ENCODE results near the gene RASGEF1B. TPM values are rescaled to one million over a fixed set of nuclear protein-coding genes. Genes with fewer than 3 reads are reported as not detected.

Gene RASGEF1B
- total RNA-seq, 1 experiment from 2014 or later = 8.1 TPM

DNA sequence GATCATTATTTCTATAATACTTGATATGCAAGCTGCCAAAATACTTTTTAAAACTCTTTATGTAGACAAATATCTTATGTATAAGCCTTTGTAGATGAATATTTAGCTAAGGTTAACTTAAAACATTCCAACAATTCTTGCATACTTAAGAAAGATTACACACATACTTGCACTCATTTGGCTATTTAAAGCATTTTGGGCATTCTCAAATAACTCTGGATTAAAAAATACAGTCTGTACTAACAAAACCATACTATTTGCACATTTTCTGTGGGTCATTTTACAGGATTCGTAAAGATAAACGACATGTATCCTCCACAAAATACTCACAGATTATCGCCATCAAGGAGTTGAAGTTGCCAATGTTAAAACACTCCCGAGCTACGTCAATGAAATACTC, 26.5 kb downstream of the RASGEF1B start:
- ChIA-PET CTCF (no interaction called here), POLR2A (ENCODE audit: low non-redundant PET) (no interaction called here)
- DNase-seq (ENCODE audit: low spot score) = no peak

DNA sequence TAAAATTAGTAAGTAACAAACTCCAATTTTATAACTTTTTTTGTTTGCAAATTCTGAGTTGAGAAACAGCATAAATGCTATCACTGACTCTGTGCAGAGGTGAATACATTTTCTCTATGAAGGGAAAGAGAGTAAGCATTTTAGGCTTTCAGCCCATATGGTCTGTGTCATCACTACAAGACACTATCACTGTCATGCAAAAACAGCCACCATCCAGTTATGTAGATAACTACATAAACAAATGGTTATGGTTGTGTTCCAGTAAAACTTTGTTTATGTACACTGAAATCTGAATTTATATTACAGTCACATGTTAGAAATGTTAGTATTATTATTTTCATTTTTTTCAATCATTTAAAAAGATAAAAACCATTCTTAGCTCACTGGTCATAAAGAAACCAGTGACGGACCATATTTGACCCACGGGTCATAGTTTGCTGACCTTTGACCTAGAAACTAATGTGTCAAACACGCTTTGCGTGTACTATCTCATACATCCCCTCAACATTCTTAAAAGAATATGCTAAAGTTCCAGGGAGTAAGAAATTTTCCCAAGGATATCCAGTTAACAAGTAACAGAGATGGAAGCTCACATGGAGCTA, 29.1 kb downstream of the RASGEF1B start:
- CTCF ChIA-PET = no interaction called here
- no TSS peak for BruUV-seq (replicated peaks)
- POLR2A ChIA-PET (ENCODE audit: low non-redundant PET) = no interaction called here
- Histone ChIP-seq H3K27ac (ENCODE audit: low read depth, low read length, poor library complexity, severe bottlenecking) (no peak overlapping the region), H3K4me3 (ENCODE audit: low read depth, low read length, poor library complexity, severe bottlenecking) (no peak overlapping the region), H3K27me3 (replicated peaks; ENCODE audit: insufficient read depth, low read depth, low read length, poor library complexity) (no peaks in the 10 kb centered on the region), H3K4me1 (ENCODE audit: insufficient read depth, low read length, poor library complexity, severe bottlenecking) (no peaks in the 10 kb centered on the region), H3K36me3 (ENCODE audit: insufficient read depth, low read length, poor library complexity, severe bottlenecking) (peaks cover 6% of the 10 kb centered on the region), H3K9me3 (ENCODE audit: low read depth, low read length, poor library complexity, severe bottlenecking) (no peaks in the 10 kb centered on the region)
- DNase-seq (ENCODE audit: low spot score) = no peak
- intact Hi-C loops (cut with micrococcal nuclease; ENCODE audit: unreplicated experiment) = no loop called here
- TF ChIP-seq, protein P1, sequence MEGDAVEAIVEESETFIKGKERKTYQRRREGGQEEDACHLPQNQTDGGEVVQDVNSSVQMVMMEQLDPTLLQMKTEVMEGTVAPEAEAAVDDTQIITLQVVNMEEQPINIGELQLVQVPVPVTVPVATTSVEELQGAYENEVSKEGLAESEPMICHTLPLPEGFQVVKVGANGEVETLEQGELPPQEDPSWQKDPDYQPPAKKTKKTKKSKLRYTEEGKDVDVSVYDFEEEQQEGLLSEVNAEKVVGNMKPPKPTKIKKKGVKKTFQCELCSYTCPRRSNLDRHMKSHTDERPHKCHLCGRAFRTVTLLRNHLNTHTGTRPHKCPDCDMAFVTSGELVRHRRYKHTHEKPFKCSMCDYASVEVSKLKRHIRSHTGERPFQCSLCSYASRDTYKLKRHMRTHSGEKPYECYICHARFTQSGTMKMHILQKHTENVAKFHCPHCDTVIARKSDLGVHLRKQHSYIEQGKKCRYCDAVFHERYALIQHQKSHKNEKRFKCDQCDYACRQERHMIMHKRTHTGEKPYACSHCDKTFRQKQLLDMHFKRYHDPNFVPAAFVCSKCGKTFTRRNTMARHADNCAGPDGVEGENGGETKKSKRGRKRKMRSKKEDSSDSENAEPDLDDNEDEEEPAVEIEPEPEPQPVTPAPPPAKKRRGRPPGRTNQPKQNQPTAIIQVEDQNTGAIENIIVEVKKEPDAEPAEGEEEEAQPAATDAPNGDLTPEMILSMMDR (conservative IDR thresholded peaks at IDR 0.05; ENCODE audit: low read depth, low read length) = no peak
- TF ChIP-seq EZH2 (IDR thresholded peaks at IDR 0.05; ENCODE audit: borderline replicate concordance, low read depth, low read length, poor library complexity, severe bottlenecking) = no peak

More for the DNA sequence above, 26.5 kb downstream of the RASGEF1B start:
- no TSS peak for BruUV-seq (replicated peaks)
- no peaks in the 10 kb centered on the region for H3K27me3 ChIP-seq (replicated peaks; ENCODE audit: insufficient read depth, low read depth, low read length, poor library complexity)
- no peaks in the 10 kb centered on the region for H3K4me1 ChIP-seq (ENCODE audit: insufficient read depth, low read length, poor library complexity, severe bottlenecking)
- intact Hi-C loops (cut with micrococcal nuclease; ENCODE audit: unreplicated experiment) = no loop called here
- no peak overlapping the region for H3K27ac ChIP-seq (ENCODE audit: low read depth, low read length, poor library complexity, severe bottlenecking)
- peaks cover 6% of the 10 kb centered on the region for H3K36me3 ChIP-seq (ENCODE audit: insufficient read depth, low read length, poor library complexity, severe bottlenecking)
- no peak overlapping the region for H3K4me3 ChIP-seq (ENCODE audit: low read depth, low read length, poor library complexity, severe bottlenecking)
- no peaks in the 10 kb centered on the region for H3K9me3 ChIP-seq (ENCODE audit: low read depth, low read length, poor library complexity, severe bottlenecking)
- no peak for TF ChIP-seq EZH2 (IDR thresholded peaks at IDR 0.05; ENCODE audit: borderline replicate concordance, low read depth, low read length, poor library complexity, severe bottlenecking)
- TF ChIP-seq, protein P1 (conservative IDR thresholded peaks at IDR 0.05; ENCODE audit: low read depth, low read length) = no peak

DNA sequence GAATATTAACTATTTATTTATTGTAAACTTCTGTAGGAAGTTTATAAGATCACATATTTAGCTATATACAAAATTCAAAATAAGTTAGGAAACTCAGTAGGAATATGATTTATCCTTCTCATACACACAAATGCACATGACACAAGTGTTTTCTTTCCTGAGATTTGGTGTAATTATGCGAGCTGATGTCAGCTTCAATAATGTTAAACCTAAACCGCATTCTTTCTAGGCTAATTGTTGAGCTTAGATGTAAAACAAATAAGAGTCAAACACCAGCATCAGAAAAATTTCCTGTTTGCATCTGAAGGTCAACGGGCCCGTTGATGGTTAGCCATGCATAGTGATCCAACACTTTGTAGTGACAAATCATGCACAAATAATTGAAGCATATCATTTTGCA, 30.8 kb downstream of the RASGEF1B start:
- CTCF ChIA-PET = no interaction called here
- no peak overlapping the region for H3K4me3 ChIP-seq (ENCODE audit: low read depth, low read length, poor library complexity, severe bottlenecking)
- no peak for DNase-seq (ENCODE audit: low spot score)
- no peaks in the 10 kb centered on the region for H3K27me3 ChIP-seq (replicated peaks; ENCODE audit: insufficient read depth, low read depth, low read length, poor library complexity)
- POLR2A ChIA-PET (ENCODE audit: low non-redundant PET) = no interaction called here
- no TSS peak for BruUV-seq (replicated peaks)
- intact Hi-C loops (cut with micrococcal nuclease; ENCODE audit: unreplicated experiment) = no loop called here
- H3K4me1 ChIP-seq (ENCODE audit: insufficient read depth, low read length, poor library complexity, severe bottlenecking) = no peaks in the 10 kb centered on the region
- TF ChIP-seq, protein P1 (conservative IDR thresholded peaks at IDR 0.05; ENCODE audit: low read depth, low read length) = no peak
- TF ChIP-seq EZH2 (IDR thresholded peaks at IDR 0.05; ENCODE audit: borderline replicate concordance, low read depth, low read length, poor library complexity, severe bottlenecking) = no peak
- H3K27ac ChIP-seq (ENCODE audit: low read depth, low read length, poor library complexity, severe bottlenecking) = no peak overlapping the region
- H3K9me3 ChIP-seq (ENCODE audit: low read depth, low read length, poor library complexity, severe bottlenecking) = no peaks in the 10 kb centered on the region
- peaks cover 6% of the 10 kb centered on the region for H3K36me3 ChIP-seq (ENCODE audit: insufficient read depth, low read length, poor library complexity, severe bottlenecking)
